GM19351 (cell line): ENCODE measurements around the gene PLCG1.
"Not testable (repeated sequence)": the region's sequence is repeated elsewhere in the genome, so short reads cannot be mapped to it uniquely, and the experiment has no call there.

Source experiments
- ATAC-seq: cut with Tn5 transposase; IDR thresholded peaks from one replicate; pipeline ENCODE4 v1.9.1; 2021; ENCODE audit warnings: mild to moderate bottlenecking, moderate library complexity; ENCODE audit not compliant: unreplicated experiment

PLCG1 gene

DNA sequence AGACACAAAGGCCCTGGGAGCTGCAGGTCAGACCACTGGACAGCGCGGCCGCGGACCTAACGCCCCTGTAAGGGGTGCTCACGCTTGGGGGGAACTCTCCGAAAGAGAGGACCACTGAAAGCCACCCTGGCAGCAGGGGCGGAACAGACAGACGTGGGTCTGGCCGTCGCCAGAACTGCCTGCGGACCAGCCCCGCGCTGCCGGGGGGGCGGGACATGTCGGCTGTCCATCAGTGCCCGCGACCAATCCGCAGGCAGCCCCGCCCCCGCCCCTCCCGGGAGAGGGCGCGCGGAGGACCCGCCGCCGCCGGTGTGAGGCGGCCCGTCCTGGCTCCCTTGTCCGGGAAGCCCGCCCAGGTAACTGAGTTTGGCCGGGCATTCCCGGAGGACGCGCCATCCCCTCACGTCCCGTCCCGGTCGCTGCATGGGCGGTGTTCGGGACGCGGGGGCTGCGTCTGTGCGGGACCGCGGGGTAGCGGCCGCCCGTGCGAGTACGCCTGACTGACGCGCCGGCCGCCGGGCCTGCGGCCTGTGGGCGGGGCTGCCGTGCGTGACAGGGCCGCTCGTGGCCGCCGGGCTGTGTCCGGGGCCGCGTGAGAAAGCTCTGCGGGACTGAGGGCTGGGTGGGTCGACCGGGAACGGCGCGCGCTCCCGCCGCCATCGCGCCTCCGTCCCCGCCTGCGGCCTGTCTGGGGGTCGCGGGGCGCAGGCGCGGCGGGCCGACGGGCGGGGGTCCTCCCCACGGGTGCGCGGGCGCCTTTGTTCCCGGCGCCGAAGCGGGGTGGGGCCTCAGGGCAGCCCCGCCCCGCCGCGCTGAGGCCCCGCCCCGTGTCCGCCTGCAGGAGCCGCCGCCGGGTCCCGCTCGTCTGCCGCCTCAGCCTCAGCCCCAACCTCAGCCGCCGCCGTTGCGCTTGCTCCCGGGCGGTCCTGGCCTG is at the start of gene PLCG1:
TSS of gene PLCG1 (plus strand) at position 864 of the 934 bp plus-strand sequence. CDS start 99 bp downstream, outside the sequence.
- peak; percentile 61 for ATAC-seq

DNA sequence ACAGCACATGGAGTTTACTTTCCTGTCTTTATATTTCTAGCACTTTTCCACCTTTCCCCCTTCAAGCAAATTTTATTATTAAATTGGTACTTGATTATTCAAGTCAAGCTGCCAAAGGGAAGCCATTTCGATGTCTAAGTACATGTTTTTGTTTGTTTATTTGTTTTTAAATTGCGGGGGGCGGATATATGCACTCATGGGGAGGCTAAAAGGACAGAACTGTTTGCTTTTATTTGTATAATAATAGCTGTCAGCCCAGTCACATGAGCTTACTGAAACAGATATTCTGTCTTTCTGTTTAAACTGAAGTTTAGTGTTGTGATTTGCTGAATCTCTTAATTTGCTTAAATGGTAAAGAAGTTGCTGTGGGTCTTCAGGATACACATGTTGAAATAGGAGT is 49.6 kb upstream of the PLCG1 start:
- ATAC-seq: no peak

DNA sequence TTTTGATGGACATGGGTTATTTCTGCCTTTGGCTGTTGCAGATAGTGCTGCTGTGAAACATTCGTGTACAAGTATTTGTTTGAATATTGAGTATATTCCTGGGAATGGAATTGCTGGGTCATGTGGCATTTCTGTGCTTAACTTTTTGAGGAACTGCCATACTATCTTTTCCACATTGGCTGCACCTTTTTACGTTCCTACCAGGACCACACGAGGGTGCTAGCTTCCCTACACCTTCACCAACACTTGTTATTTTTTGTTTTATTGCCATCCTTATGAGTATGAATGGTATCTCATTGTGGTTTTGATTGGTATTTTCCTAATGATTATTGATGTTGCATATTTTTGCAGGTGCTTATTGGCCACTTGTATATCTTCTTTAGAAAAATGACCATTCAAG is 47.8 kb upstream of the PLCG1 start:
- no peak for ATAC-seq

DNA sequence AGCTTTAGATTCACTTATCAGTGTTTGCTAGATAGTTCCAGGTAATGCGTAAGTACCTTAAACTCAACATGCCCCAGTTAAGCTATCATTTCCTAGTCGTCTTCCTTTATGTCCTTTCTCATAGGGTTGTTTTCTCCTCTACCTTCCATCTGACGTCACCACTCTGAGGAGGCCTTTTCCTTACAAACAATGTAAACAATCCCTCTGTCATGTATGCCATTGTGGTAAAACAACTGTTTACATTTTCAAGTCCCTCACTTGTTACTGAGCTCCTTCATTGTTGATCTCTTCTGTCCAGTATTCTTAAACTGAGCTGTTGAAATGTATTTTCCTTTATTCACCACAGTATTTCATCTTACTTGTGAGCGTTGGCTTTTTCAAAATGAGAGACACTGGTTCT is 45.4 kb upstream of the PLCG1 start:
- ATAC-seq: no peak

DNA sequence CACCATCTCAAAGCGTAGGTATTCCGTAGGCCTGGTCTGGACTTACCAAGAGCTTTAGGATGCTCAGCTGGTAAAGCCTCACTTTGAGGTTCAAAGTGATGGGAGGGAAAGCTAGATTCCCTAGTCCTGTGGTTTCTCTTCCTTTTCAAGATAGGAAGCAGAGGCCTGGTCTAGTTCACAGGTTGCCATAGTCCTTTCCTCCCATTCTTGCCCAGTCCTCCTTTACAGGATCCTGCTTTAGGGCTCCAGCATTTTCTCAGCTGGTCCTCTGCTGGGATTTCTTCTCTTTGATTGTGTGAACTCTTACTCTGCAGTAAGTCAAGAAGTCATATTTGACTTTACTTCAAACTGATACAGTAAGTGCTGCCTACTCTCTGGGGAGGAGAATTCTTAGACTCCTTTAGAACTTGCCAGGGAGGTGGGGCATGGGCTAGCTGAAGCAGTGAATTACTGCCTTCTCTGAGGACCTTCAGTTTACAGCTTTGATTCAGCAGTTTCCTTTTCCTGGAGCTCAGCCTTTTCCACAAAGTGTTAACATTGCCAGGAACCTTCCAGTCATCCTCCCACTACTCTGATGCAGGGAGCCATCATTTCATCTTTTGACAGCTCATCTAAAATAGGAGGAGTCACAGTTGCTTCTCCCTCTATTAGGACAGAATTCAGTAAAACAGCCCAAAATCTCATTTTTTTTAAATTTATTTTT is 42.8 kb upstream of the PLCG1 start:
- no peak for ATAC-seq

DNA sequence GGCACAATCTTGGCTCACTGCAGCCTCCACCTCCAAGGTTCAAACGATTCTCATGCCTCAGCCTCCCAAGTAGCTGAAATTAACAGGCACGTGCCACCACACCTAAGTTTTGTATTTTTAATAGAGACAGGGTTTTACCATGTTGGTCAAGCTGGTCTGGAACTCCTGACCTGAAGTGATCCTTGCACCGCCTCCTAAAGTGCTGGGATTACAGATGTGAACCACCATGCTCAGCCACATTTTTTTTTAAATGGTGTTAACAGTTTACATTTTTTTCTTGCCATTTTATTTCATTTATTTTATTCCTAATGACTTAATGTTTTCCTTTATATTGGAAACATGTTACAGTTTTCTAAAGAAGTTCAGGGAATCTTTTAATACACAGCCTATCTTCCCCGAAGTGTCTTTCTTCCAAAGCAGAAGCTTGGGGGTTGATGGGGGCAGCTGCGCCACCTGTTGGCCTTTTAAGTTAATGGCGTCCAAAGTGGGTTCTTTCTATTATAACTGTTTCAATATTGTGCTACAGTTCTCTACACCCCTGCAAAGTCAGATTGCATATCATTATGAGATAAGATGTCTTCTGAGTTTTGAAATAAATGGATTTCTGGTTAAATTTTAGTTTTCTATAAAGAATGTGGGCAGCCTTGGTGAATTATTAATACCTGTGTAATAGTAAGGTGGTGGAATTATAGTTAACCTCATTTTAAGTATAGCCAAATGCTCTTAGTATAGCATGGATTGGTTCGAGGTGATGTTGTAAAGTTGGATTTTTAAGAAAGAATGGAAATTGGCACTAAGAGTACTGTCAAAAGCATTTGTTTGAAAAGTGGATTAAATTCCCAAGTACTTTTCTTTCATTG is 42.0 kb upstream of the PLCG1 start:
- peak; percentile 65 for ATAC-seq

DNA sequence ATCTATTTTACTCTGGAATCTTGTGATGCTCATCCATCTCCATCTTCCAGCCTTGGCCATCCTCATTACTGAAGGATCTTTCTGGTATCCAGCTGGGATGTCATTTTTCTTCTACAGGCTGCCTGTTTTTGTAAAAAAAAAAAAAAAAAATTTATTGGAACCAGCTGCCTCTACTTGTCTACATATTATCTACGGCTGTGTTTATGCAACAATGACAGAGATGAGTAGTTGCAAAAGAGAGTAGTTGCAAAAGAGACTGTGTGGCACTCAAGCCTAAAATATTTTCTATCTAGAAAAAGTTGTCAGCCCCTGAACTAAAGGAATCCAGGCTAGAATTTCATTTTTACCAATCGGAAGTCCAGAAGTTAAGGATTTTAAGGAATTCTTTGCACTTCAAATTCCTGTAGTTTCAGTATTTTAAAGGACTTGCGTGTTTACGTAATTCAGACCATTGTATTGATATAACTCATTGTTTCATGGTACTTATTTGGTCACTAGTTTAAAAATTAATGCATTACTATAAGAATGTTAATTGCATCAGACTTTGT is 38.6 kb upstream of the PLCG1 start:
- no peak for ATAC-seq

DNA sequence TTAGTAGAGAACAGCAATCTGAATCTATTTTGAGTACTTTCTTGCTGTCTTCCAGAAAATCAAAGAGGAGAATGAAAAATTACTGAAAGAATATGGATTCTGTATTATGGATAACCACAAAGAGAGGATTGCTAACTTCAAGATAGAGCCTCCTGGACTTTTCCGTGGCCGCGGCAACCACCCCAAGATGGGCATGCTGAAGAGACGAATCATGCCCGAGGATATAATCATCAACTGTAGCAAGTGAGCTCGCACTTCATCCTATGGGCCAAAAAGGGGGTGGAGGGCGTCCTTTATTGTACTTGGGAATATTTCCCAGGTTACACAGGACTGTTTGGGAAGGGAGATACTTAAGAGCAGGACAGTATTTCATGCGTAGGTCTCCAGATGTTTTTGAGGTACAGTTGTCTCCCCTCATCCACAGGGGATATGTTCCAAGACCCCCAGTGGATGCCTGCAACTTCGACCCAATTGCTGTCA is 37.3 kb upstream of the PLCG1 start:
- no peak for ATAC-seq

DNA sequence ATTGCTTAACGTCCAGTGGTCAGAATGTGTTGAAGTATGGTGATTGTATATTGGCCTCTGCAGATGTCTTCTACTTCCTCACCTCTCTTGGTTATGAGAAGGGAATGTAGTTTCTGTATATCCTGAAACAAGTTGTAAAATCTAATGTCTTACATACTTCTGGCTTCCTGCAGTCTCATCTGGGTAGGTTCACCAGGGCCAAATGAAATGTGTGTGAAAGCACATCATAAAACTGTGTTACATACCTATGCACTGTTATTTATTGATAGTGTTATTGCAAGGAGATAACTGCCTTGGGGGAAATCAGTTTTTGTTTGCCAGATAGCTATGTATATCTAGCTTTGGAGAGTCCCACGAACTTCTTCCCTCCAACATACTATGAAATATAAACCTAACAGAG is 35.7 kb upstream of the PLCG1 start:
- no peak for ATAC-seq

DNA sequence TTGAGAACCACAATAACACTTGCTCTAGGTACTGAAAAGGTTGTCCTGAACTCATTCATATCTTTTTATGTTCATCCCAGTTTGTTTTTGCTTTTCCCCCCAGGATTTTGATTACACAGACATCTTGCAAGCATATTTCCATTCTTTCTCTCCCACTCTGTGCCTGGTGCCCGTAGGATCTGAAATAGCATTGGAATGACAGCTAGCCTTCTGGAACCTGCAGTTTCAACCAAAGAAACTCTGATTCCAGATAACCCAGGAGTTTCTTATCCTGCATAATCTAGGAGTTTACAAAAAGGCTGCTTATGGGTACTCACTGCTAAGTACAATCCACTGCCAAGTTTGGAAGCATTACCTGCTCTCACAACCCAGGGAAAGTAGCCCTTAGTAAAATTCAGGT is 28.8 kb upstream of the PLCG1 start:
- ATAC-seq: no peak

DNA sequence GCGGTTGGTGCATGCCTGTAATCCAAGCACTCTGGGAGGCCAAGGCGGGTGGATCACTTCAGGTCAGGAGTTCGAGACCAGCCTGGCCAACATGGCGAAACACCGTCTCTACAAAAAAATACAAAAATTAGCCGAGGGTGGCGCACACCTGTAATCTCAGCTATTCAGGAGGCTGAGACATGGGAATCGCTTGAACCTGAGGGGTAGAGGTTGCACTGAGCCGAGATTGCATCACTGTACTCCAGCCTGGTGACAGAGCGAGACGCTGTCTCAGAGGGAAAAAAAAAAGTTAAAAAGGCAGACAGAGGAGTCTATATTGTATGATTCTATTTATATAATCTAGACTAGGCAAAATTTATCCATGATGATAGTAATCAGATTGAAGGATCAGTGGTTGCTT is 27.3 kb upstream of the PLCG1 start:
- ATAC-seq: no peak

DNA sequence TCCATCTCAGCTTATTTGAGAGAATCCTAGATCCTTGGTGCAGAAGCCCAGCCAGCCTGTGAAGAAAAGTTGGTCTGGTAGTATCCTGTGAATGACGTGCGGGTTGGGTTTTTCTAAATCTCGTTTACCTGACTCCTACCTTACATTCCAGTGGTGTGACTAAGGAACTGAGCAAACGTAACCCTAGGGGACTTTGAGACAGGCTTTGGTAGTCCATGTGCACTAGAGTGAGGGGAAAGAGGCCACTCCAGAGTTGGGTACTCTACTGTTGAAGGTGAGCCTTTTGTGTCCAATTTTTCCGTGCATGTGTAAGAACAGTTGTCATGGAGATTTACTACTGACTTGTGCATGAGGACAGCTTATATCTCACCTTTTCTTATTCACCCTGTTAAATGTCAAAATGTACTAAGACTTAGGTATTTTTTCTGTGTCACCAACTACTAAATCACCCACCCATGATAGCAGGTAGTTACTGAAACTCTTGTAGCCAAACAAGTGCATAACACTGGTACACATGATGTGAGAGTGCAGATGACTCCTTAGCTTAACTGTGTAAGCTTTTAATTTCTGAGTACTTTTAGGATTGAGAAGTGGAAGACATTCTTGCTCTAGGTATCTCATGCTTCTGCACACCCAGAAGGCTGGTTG is 26.3 kb upstream of the PLCG1 start:
- ATAC-seq: no peak

DNA sequence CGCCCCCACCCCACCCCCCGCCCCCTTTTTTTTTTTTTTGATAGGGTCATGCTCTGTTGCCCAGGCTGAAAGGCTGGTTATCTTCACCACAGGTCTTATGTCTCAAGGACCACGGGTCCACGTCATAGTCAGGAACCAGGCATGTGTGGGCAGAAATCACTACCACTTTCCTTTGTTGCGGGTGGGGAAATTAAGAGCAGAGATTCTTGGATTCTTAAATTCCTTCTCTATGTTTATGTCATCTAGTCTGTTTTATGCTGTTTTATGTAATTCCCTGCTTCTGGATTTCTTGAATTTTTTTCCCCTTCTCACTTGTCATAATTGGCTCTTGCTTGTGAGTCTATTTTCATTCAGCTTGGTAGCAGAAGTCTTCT is 25.8 kb upstream of the PLCG1 start:
- ATAC-seq: no peak

DNA sequence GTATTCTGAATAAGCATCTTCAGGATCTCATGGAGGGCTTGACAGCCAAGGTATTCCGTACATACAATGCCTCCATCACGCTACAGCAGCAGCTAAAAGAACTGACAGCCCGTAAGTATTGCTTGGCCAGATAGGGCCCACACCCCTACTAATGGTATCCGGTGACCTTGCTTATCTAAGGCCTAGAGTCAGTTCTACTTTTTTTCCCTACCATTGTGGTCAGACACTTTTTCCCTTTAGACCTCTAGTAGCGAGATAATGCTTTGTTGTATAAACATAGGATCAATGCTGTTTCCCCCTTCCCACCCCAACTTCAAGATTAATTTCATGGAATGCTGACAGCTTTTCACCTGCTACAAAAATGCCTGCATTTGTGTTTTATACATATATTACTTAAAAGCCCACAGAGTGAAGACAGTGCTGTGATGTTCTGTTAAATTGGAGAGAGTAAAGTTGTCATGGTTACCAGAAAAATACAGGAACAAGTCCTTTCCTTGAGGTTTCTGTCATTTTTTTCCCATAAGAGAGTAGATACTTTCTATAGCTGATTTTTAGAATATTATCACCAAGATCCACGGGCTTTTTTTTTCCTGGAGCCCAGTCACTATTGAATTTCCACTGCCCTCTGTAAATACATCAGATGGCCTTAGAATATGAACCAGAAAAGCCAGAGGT is 20.9 kb upstream of the PLCG1 start:
- ATAC-seq: no peak

DNA sequence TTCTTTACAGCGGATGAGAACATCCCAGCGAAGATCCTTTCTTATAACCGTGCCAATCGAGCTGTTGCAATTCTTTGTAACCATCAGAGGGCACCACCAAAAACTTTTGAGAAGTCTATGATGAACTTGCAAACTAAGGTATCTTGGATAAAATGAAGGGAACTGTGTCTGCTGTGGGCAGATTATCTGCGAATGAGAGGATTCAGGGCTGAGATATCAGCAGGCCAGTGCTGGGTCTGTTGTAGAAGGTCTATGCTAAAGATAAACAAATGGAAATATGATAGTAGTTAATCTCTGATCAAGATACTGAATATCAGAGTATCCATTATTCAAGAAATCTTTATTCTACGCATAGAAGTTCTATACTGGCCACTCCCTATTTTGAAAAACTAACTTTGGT is 19.2 kb upstream of the PLCG1 start:
- not testable (repeated sequence) for ATAC-seq

DNA sequence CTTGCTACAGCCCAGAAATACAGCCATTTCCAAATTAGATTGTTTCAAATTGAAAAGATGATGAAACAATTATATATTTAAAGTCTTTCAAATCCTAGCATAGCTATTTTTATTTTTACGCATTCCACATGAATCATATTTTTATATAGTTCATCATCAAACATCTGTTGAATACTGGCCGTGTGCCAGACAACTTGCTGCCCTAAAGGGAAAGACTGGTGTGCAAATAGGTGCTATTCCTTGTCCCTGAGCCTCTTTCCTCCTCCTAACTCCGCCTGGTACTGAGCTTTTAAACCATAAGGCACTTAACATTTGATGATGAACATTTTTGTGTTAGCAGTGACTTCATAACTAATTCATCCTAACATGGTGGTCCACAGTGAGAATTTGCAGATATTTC is 18.7 kb upstream of the PLCG1 start:
- ATAC-seq: no peak

DNA sequence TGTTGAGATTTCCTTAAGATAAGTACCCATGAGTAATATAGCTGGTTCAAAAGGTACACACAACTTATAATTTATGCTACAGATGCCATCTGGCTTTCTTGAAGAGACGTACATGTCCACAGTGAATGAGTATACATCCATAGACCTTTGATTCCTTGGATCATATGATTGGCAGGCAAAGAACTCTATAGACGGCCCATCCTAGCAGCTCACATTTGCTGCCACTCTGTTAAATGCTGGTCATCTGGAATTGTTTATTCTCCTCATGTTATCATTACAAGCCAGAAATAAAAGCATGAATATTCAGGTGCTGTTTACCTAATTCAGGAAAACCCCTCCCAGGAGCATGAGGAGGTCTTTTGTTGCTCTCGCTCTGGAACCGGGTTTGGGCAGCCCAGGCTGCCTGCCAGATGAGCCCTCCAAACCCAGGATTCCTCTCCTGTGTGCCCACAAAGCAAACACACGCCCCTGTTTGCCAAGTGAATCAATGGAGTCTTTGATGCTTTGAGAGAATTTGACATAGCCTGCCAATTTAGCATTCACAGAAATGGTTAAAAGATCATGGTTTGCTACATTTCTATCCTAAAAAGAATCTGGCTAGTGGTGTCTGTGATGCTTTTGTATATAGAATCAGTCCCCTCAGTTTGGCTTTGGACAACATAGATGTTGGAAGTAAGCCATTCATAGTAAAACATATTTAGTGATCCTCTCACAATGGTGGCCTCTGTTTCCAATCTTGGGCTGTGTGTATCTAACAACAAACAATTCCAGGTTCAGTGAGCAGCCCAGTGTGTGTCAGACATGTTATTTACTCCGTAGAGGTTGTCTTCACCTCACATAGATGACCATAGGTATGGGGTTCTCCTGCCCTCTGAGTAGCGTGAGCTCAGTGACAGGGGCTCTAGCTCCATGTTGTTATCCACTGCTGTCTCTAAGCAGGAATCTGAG is 17.5 kb upstream of the PLCG1 start:
- no peak for ATAC-seq

DNA sequence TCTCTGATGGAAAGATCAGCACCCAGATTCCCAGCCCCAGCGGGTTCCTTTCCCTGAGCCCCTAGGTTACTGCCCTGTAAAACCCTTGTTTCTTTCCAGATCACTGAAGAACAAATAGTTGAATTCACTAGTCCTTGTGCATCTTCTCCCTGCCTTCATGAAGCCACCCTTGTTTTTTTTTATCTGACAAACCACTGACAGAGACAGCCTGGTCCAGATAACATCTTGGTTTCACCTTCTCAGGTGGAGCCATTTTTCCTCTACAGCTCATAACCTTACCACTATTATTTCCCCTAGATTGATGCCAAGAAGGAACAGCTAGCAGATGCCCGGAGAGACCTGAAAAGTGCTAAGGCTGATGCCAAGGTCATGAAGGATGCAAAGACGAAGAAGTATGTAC is 15.9 kb upstream of the PLCG1 start:
- no peak for ATAC-seq

DNA sequence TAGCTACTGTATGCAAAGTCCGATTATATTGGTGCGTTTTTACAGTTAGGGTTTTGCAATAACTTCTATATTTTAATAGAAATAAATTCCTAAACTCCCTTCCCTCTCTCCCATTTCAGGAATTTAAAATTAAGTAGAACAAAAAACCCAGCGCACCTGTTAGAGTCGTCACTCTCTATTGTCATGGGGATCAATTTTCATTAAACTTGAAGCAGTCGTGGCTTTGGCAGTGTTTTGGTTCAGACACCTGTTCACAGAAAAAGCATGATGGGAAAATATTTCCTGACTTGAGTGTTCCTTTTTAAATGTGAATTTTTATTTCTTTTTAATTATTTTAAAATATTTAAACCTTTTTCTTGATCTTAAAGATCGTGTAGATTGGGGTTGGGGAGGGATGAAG is 13.7 kb upstream of the PLCG1 start:
- ATAC-seq: no peak
